ENCODE measurements around the gene MPP1.
A peak's percentile ranks its signal among the peaks of the same experiment; 100 is the strongest.

Gene MPP1

GRCh38 chrX:154812341-154813101 is 7.2 kb upstream of the MPP1 start:
- no peak for DNase-seq

GRCh38 chrX:154809939-154810665 is 4.8 kb upstream of the MPP1 start:
- no peak for DNase-seq

GRCh38 chrX:154806837-154807501 is 1.7 kb upstream of the MPP1 start:
- no peak for DNase-seq

GRCh38 chrX:154805696-154806091 is 409 bp upstream of the MPP1 start:
- DNase-seq, result no peak

- DNase-seq, result no peak
Measured at GRCh38 chrX:154804261-154804956, 876 bp downstream of the MPP1 start.

GRCh38 chrX:154802947-154803346 is 2.3 kb downstream of the MPP1 start:
- no peak for DNase-seq

GRCh38 chrX:154800478-154801210 is 4.6 kb downstream of the MPP1 start:
- DNase-seq, result no peak

DNA sequence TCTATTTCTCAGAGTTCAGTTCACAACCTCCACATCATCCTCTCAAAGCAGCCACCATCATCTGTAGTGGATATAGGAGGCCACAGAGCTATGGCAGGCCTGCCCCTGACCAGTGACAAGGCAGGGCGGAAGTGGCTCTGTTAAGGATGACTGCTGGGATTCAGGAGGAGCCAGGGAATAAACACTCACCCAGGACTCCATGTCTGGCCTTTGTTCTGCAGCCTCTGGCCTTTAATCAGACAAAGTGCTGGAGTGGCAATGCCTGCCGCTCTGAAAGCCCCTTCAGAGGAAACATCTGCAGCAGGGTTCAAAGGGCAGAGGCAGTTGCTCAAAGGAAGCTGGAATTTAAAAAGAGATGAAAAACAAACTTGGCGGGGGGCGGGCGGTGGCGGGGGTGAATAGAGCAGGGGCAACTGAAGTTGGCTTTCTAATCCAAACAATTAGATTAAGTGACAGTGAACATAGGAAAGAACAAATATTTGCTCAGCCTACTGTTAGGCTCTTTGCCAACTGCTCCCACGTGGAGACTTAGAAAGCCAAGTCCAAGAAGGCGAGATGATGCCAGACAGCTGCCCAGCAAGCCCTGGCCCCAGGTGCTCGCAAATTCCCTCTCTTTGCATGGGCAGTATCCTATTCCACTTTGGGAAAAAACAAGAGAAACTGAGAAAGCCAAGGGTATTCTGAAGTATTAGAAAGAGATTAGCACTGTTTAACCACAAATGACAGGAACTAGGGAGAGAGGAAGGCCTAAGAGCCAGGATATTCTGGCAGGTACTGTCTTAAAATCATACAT is 5.5 kb downstream of the MPP1 start:
- no peak for DNase-seq

- DNase-seq, result no peak
Measured at GRCh38 chrX:154797006-154797405, 8.3 kb downstream of the MPP1 start.

DNA sequence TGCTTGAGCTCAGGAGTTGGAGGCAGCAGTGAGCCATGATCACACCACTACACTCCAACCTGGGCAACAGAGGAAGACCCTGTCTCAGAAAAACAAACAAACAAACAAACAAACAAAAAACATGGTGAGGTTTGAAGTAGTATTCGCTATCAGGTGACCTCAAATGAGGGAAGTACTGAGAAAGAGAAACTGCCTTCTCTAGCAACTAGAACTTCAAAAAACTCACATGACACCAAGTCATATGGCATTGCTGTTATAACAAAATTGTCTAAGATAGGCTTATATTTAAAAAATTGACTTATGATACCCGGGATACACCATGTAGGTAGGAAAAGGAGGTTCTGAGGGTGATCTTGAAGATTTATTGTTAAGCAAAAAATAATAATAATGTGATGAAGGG is 10.3 kb downstream of the MPP1 start:
- DNase-seq, result no peak

- no peak for DNase-seq
Measured at GRCh38 chrX:154793084-154793795, 12.0 kb downstream of the MPP1 start.

DNA sequence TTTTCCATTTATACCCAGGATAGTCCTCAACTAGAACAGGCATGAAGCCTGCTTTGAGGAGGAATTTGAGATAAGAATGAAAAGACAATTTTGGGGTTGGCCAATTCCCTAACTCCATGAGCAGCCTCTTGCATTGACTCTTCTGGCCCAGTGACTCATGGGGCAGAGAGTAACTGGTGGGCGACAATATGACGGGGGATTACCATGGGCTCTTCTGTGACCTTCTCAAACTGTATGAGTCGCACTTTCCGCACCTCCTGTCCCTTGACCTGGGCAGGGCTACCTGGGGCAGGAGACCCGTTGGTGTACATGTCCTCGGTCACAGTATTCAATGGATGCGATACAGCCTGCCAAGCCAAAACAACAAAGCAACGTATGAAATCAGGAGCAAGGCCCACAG is 13.3 kb downstream of the MPP1 start:
- no peak for DNase-seq

GRCh38 chrX:154791467-154791866 is 13.8 kb downstream of the MPP1 start:
- DNase-seq, result no peak

DNA sequence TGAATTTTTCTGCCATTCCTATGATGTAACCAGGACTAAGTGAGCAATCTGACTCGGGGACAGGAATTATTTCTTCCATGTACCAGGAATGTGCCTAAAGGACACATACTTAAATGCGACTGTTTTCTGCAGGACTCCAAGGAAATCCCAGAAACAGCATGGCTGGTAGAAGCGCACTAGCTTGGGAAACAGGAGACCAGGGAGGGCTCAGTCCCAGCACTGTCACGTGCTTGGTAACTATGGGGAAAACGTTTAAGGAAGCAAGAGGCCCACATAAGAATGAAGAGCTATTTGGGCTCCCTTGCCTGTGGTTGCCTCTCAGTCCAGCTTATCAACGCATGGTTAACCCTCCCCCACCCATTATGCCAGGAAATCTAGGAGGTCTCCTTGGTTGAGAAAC is 19.6 kb downstream of the MPP1 start:
- DNase-seq, result no peak

DNA sequence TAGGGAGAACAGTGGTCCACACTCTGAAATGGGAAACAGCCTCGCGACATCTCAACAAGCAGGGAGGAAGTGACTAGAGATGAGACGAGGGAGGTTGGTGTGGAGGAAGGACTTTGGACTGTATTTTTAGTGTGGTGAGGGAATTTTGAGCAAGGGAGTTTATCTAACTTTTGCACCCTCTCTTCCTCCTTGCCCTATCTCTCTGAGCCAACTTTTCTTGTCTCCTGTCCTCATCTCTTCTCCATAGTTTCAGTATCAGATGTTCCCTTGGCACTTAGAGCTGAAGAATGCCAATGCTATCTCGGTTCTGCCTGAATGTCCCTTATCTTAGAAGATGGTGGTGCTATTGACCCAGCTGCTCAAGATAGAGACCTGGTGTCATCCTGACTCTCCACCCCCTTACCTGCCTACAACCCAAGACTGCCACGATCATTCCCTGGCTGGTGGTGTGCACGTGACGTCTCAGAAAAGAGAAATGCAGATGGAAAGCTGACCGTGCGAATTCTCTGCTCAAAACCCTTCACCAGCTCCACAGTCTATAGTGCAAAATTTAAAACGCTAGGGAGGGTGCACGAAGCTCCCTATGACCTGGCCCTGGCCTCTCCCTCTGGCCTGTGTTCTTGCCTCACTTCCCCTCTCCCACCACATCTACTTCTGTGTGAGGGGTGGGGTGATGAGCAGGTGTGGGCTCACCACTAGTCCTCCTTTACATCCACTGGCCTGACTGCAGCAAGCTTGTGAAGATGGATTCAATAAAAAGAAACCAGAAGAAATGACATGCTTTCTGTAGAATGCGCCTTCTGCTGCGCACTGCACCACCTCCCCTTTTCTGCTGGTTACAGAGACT is 20.9 kb downstream of the MPP1 start:
- no peak for DNase-seq

DNA sequence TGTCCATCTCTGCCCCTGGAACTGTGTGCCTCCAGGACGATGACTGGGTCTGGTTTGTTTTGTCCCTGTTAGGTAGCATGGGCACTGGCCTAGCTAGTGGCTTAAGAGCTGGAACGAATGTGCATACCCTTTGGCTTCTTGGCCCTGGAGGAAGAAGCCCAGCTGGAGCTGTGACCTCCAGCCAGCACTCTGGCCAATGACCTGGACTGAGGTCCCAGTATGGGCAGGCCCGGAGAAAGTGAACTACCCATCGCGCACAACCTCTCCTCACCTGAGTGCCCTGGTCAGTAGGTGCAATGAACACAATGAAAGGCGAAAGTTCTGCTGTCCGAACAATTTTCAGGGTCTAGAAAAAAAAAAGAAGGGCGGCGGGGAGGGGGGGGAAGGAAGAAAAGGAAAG is 24.3 kb downstream of the MPP1 start:
- DNase-seq, result no peak

DNA sequence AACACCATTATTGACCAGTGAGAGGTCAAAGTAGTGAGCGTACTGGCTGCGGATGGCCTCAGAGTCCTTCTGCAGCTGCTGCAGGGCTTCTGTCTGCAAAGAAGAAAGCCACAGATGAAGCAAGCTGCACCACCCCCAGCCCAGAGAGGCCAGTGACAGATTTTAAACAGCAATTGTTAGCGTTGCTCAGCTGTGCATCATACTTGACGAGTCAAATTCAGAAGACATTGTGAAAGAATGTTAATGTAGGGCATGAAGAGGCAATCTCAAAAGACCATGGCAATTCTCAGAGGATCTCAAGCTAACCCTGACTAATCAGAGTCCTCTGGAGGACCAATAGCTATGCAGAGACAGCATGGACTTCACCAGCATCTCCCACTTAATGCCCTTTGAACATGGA is 26.0 kb downstream of the MPP1 start:
- no peak for DNase-seq

- DNase-seq, result no peak
Measured at GRCh38 chrX:154776753-154777152, 28.5 kb downstream of the MPP1 start.

GRCh38 chrX:154775419-154776349 is 29.6 kb downstream of the MPP1 start:
- peak; percentile 50 for DNase-seq

Data from activated CD4-positive, alpha-beta T cell treated with anti-CD3 and anti-CD28 coated beads for 48 hours (primary cell).